ENCODE results near the gene SLC22A17.

SLC22A17 gene

DNA sequence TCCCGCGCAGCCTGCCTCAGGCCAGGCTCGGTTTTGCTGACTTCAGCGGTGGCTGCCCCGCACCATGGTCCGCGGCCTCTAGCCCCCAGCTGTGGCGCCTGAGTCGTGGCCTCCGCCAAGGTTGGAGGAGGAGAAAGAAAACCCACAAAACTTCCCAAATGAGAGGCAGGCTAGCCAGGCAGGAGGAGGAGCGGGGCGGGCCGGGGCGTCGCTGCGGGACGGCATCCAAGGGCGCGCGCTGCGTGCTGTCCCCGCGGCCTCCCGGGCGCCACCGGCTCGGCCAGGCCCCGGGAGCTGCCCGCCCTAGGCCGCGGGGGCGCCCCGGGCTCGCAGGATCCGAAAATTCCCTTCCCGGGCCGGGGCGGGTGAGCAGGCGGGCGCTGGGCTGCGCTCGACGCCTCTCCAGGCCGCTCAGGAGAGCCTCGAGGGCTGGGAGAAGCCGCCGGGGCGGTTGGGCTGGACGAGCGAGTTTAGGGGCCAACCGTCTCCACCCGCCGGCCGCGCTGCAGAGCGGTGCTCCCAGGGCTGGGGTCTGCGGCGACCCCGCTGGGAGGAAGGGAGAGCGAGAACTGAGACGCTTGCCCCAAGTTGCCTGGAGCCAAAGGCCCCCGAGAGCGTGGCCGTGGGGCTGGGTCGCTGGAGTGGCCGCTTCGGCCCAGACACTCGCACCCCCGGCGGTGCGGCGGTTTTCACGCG is 12.5 kb upstream of the SLC22A17 start, which contains the start of gene EFS:
Gene EFS (minus strand): TSS at position 137 of the 696 bp plus-strand sequence. CDS start 147 bp downstream, outside the sequence.
- H3K4me3 ChIP-seq (ENCODE audit: low read depth, low read length) = peak within 1 kb of the TSS; percentile 51
- DNase-seq (ENCODE audit: low read depth) = no peak

DNA sequence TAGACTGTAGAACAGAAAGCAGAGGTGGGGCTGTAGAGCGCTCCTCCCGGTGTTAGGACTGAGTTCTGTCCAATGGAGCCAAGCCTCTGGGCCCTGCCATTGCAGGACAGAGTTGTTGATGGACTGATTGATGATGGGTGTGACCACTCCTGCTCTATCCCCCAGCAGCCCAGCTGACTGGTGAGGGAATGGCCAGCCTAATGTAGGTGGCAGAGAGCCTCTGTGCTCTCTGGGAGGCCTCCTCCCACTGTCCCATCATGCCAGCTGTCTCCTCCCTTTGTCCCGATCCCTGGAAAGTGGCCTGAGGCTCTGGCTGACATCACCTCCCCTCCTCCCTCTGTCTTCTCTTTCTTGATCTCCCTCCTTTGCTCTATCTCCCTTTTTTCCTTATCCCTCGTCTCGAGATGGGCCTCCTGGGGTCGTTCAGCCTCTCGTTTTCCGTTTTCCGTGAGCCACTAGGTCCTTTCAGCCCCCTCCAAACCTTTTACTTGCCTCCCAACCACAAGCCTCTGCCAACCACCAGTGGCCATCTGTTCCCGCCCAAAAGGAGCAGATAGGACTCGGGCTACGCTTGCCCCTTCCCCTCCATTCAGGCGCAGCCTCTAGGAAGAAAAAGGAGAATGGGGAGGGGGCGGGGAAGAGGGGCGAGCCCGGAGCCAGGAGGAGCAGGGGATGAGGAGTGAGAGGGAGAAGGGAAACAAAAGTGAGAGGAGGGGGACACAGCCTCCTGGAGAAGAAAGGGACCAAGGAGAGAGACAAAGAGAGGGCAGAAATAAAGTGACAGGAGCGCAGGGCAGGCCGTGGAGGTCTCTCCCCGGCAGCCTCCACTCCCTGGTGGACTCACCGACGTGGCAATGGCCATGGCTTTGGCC is 11.7 kb upstream of the SLC22A17 start:
- H3K4me3 ChIP-seq (ENCODE audit: low read depth, low read length) = peak overlapping the region; percentile 51

DNA sequence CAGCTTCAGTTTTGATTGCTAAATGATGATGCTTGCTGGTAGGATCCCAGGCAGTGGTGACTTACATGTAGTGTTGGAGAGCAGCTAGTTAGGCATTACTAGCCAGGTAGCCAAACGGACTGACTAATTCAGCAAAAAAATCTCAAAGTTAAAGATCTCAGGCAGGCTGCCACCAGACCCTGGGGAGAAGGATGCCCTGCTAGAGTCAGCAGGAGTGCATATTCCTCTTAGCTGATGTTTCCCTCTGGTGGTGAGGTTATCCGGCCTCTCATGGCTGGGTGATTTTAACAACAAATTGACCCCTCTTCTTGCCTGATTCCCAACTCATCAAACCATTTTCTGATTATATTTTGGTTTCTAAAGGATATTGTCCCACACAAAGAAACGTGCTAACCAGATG is 9.5 kb upstream of the SLC22A17 start:
- no peak overlapping the region for H3K4me3 ChIP-seq (ENCODE audit: low read depth, low read length)
- no peak for DNase-seq (ENCODE audit: low read depth)

More for the DNA sequence above, 11.7 kb upstream of the SLC22A17 start:
- no peak for DNase-seq (ENCODE audit: low read depth)

DNA sequence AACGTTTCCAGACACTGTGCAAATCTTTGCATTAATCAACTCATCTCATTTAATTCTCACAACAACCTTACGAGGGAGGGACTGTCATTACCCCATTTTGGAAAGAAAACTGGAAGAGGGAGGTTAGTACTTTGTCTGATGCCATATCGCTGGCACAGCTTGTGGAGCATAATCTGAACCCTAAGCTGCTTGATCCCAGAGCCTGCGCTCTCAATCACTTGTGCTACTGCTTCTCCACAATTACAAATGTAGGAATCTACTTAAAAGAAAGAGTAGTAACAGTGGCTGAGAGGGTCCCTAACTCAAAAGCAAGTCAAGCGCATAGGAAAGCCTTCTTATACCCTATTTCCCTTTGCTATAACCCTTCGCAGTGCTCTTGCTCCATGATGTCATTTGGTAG is 9.1 kb upstream of the SLC22A17 start:
- no peak overlapping the region for H3K4me3 ChIP-seq (ENCODE audit: low read depth, low read length)
- DNase-seq (ENCODE audit: low read depth) = no peak

DNA sequence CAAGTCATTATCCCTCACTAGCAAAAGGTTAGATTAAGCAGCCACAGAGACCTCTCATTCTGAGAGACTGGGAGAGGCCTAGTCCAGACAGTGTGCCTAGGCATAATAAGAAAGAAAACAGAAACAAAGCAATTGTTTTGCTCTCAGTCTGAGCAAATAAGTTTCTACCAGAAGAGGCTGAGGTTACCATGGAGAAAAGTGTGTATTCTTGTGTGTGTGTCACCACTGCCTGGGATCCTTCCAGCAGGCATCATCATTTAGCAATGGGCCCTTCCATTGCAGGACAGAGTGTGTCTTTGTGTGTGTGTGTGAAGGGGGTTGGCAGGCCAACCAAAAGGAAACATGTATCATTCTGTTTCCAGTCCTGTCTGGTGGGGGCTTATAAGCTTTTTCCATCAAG is 8.6 kb upstream of the SLC22A17 start:
- no peak for DNase-seq (ENCODE audit: low read depth)

DNA sequence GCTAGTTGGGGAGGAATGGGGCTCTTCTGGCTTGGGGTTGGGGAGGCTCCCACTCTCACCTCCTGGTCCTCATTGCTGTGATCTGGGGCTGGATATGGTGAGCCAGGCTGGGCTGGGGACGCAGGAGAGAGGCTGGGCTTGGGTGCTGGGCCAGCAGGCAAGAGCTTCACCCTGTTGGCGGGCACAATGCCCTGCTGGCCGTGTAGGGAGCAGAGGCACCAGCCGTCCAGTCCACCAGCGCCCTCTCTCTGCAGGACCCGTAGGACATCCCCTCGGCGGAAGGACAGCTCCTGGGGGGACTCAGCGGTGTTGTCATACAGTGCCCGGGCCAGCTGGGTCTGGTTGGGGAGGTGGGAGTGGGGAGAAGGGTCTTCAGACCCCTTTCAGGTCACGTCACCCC is 7.8 kb upstream of the SLC22A17 start:
- H3K4me3 ChIP-seq (ENCODE audit: low read depth, low read length) = no peak overlapping the region

More for the DNA sequence above, 8.6 kb upstream of the SLC22A17 start:
- H3K4me3 ChIP-seq (ENCODE audit: low read depth, low read length) = no peak overlapping the region

DNA sequence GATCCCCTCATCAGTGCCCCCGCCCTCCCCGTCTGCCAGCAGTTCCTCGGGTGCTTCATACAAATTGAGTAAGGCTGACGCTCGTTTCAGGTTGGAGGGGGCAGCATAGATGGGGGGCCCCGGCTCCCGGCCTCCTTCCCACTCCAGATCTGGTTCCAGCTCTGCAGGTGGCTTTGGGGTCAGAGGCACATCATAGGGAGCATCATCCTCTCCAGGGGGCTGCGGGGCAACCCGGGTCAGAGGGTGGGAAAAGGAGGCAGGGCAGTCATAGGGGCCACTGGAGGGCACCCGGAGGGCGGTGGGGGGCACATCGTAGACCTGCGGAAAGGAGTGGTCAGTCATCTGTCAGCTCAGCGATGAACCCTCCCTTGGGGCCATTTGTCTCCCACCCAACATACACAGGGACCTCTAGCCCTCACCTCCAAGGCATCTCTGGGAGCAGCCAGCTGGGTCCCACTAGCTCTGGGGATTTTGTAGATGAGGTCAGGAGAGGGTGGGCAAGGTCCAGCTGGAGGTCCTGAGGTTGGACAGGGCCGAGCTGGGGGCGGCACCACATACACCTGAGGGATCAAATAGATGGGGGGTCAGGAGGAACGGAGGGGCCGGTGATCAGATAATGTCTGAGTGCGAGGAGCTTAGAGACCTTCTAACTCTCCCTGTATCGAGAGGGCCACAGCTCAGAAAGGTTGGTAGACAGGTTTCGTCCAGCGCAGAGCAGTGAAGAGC is 7.2 kb upstream of the SLC22A17 start:
- no peak for DNase-seq (ENCODE audit: low read depth)
- no peak overlapping the region for H3K4me3 ChIP-seq (ENCODE audit: low read depth, low read length)

More for the DNA sequence above, 7.8 kb upstream of the SLC22A17 start:
- no peak for DNase-seq (ENCODE audit: low read depth)

DNA sequence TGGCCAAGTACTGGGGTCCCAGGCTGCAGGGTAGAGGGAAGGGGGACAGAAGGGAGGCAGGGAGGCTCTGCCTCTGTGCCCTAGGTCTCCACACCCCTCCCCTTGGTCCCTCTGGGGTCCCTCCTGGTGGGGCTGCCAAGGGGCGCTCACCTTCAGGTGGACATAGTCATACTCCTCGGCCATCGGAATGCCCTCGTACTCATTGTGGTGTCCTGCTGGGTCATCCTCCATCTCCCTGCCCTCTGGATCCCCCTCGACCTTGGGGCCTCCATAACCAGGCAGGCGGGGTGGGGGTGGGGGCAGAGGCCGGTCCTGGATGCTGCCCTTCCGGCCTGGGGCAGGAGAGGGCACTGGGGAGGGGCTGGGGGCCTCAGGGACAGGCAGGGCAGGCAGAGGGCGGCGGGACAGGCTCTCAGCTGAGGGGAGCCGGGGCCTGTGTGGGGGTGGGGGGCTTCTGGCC is 6.5 kb upstream of the SLC22A17 start:
- DNase-seq (ENCODE audit: low read depth) = no peak
- H3K4me3 ChIP-seq (ENCODE audit: low read depth, low read length) = no peak overlapping the region

DNA sequence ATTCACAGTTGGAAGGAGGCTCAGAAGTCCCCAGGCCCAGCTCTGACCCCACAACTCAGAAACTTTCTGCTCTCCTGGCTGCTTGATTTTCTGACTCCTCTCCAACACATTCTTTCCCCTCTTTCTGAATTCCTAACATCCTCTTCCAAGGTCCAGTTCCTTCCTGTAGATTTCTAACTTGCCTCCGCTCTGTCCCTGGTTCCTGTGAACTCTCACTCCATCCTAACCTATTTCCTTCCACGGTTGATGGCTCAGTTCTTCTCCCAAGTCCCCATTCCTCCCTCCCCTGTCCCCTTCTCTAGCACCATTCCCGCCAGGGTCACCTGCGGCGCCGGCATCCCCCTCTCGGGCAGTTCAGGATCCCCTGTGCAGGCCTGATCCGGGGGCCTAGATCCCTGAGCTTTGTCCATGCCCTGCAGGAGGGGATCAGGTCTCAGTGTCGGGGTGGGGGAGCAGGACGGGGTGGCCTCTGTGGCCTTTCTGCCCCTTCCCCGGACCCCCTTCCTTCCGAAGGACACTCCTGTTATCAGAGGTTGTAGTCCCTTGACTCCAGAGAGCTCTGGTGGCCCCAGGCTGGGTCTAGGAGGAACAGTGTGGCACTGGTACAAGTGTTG is 6.0 kb upstream of the SLC22A17 start:
- no peak for DNase-seq (ENCODE audit: low read depth)
- H3K4me3 ChIP-seq (ENCODE audit: low read depth, low read length) = no peak overlapping the region

DNA sequence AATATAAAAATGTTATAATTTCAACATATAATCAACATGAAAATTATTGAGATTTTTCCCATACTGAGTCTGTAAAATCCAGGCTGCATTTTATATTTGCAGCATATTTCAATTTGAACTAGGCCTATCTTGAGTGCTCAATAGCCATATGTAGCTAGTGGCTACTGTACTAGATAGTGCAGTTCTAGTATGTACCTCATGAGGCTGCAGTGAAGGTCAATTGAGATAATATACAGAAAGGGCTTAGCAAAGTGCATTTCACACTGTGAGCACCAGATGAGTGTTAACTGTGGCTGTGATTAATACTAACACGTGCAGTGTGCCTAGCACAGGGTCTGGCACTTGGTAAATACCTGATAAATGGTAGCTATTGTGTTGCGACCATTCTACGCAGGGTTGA is 5.4 kb upstream of the SLC22A17 start:
- DNase-seq (ENCODE audit: low read depth) = no peak
- H3K4me3 ChIP-seq (ENCODE audit: low read depth, low read length) = no peak overlapping the region

DNA sequence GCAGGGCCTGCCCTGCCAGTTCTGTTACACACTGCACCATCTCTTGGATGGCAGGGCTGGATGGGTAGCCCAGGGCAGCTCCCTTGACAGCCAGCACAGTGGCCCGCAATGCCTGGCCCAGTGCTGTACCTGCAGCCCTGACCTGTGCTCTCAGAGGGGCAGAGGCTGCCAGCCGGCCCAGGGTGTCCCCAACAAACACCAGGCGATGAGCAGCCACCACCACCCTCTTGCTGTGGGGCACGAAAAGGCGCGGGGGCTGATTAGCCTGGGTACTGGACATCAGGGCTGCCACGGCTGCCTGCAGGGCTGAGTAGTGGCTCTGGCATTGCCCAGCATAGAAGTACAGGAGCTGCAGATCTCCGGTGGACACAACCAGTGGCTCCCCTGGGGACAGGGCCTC is 4.6 kb upstream of the SLC22A17 start:
- DNase-seq (ENCODE audit: low read depth) = no peak
- H3K4me3 ChIP-seq (ENCODE audit: low read depth, low read length) = no peak overlapping the region

DNA sequence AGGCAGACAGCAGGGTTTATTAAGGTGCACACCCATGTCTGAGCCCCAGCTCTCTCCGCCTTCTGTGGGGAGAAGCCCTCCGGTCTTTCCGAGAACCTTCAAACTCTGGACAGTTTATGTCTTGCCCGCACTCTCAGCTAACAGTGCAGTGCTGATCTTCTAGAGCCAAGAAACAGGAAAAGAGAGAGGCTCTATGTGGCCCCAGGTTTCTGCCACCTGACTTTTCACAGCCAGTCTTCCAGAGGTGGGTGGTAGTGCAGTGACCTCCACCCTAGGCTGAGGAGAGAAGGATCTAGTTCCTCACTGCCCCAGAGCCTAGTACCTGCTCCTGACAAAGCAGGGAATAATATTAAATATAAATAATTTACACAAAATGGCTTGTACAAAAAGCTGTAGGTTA is 4.0 kb upstream of the SLC22A17 start:
- DNase-seq (ENCODE audit: low read depth) = no peak
- H3K4me3 ChIP-seq (ENCODE audit: low read depth, low read length) = no peak overlapping the region

DNA sequence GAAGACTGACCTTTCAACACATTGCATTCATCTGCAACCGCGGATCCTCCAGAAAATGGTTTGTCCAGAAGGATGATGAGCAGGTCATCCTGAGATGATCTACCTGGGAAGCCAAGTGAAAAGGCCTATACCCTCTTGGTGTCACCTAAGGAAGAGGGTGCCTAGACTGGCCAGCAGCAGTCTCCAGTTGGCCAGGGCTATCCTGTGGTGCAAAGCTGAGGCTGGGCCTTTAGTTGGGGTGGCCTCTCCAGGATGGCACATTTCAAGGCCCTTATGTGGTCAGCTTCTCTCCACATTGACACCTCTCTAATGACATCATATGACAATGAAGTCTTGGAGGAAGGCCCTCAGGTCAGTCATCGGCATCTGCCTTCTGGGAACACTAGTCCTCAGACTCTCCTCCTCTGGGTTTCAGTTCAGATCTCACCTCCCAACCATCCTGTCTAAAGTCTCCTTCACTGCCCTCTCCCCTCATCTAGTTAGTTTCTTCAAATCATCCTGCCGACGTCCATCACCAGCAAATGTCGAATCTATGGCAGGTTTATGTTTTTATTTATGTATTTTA is 3.3 kb upstream of the SLC22A17 start:
- DNase-seq (ENCODE audit: low read depth) = no peak
- H3K4me3 ChIP-seq (ENCODE audit: low read depth, low read length) = no peak overlapping the region

DNA sequence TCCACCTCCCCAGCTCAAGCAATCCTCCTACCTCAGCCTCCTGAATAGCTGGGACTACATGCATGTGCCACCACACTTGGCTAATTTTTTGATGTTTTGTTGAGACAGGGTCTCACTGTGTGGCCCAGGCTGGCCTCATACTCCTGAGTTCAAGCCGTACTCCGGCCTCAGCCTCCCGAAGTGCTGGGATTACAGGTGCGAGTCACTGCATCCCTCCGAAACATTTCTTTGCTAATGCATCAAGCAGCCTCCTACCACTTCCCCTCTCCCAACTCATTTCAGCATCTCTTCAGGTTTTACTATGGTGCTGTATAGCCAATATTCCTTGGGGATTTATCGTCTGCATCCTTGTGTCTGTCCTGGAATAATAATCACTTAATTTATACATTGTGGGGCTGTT is 2.3 kb upstream of the SLC22A17 start:
- H3K4me3 ChIP-seq (ENCODE audit: low read depth, low read length) = no peak overlapping the region
- DNase-seq (ENCODE audit: low read depth) = no peak

DNA sequence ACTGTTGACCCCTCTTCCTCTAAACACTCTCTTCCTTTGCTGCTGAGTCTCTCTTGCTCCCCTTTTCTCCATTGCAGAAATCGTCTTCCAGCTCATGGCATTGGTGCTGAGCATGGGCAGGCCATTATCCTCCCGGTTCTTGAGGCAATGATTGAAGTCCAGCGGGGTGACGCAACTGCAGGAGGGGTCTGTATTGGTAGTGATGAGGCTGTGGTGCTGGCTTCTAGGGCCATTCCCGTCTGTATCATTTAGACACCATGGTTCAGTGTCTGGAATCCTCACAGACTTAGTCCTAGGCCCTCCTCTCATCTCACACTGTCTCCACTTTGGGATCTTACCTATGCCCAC is 720 bp upstream of the SLC22A17 start:
- H3K4me3 ChIP-seq (ENCODE audit: low read depth, low read length) = no peak overlapping the region
- no peak for DNase-seq (ENCODE audit: low read depth)

DNA sequence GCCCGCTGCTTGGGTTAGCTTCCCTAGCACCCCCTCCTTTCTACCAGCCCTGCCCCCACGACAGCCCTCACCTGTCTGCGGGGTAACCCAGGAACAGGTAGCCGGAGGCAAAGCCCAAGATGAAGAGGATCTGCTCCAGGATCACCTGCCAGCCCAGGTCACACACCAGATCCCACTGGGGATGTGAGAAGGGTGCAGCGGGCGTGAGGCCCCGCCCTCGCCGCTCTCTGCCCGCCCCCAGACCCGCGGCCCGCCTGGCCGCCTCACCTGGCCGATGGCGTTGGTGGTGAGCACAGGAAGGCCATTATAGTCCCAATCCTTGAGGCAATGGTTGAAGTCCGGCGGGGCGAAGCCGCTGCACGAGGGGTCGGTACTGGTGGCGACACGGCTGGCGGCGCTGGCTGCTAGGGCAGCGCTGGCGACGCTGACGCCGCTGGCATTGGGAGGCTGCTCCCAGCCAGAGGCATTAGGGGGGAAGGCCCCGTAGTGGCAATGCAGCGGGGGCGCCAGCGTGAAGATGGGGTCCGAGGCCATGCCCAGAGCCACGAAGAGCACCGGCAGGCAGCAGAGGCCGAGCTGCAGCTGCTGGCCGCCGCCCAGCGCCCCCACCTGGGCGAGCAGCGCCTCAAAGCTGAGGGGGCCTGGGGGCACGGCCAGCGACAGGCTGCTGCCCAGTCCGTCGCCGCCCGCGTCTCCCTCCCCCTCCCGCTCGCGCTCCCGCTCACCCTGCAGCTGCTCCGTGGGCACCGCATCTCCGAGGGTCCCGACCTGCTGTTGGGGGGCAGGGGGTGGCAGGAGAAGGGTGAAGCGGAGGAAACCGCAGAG is 794 bp downstream of the SLC22A17 start:
- DNase-seq (ENCODE audit: low read depth) = no peak
- peak overlapping the region; percentile 84 for H3K4me3 ChIP-seq (ENCODE audit: low read depth, low read length)

DNA sequence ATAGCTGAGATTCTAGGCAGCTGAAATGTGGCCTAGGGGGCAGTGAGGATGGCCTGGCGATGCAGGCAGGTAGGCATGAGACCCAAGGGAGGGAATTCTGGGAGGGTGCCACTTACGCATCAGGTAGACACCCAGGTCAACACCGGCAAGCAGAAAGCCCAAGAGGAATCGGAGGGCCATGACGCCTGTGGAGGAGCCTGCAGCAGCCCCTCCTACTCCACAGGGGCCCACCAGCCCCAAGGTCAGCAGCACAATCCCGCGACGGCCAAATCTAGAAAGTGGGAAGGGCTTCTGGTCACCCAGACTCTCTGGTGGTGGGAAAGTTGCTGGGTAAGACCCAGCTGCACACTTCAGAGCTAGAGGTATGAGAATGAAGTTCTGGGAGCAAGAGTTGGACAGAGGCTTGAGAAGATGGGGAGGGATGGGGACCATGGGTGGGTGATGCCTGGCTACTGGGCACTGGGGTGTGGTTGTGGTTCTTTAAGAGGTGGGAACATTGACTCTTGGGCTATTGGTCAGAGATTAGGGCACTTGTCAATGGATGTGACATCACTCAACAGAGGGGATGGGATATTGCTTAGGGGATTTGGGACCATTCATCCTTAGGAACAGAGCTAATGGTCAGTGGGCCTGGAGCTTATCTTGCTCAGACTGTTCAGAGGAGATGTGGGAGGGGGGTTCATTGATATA is 3.4 kb downstream of the SLC22A17 start:
- H3K4me3 ChIP-seq (ENCODE audit: low read depth, low read length) = no peak overlapping the region
- DNase-seq (ENCODE audit: low read depth) = no peak

DNA sequence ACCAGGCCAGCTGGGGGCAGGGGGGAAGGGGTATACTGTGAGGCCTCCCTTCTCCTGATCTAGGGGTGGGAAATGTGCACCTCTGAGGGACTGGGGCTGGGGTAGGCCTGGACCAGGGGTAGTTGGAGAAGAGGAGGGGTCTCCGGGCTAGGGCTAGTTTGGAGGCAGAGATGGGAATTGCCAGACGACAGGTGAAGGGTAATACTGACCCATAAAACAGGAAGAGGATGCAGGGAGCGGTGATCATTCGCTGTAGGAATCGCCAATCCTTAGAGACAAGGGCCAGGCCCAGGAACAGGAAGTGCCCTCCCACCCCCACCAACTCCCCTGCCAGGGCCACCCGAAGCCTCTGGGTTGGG is 4.4 kb downstream of the SLC22A17 start:
- no peak for DNase-seq (ENCODE audit: low read depth)

More for the DNA sequence above, 4.4 kb downstream of the SLC22A17 start:
- H3K4me3 ChIP-seq (ENCODE audit: low read depth, low read length) = no peak overlapping the region
